ENCODE results near the gene SYNRG.

SYNRG gene

DNA sequence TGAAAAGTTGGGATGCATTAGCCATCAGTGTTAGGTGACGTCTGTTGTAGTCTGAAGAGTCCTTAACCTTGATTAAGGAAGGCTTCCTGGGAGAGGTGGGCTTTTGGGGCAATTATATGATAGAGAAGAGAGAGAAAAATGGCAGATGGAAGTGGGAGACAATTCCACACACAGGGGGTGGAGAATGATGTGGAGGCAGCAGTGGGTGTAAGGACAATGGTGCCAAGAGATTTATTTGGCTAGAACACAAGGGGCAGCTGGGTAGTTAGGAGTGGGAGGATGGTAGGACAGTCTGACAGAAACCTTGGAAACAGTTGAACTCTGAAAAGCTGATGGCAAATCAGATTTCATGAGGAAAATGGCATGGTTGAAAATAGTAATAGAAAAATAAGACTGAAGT lies 130.2 kb downstream of the SYNRG start:
- no peak for DNase-seq (ENCODE audit: low read depth in 2 of 2, low spot score in 1 of 2)

DNA sequence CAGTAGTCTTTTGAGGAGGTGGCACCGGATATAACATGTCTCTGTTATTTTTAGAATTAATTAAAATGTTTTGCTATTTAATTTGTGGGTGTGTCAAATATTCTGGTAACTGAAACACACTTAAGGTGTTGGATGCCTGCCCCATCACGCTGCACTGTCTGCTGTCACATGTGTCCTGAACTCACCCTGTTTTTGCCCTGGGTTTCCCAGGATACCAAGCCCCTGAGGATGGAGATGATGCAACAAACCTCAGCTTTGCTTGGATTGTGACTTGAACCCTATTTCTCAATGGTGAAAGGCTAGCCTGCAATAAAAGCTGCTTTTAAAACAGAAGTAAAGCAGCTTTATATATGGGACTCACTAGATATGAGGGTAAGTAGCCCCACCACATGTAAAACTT lies 131.0 kb downstream of the SYNRG start:
- DNase-seq (ENCODE audit: low read depth in 2 of 2, low spot score in 1 of 2): no peak

DNA sequence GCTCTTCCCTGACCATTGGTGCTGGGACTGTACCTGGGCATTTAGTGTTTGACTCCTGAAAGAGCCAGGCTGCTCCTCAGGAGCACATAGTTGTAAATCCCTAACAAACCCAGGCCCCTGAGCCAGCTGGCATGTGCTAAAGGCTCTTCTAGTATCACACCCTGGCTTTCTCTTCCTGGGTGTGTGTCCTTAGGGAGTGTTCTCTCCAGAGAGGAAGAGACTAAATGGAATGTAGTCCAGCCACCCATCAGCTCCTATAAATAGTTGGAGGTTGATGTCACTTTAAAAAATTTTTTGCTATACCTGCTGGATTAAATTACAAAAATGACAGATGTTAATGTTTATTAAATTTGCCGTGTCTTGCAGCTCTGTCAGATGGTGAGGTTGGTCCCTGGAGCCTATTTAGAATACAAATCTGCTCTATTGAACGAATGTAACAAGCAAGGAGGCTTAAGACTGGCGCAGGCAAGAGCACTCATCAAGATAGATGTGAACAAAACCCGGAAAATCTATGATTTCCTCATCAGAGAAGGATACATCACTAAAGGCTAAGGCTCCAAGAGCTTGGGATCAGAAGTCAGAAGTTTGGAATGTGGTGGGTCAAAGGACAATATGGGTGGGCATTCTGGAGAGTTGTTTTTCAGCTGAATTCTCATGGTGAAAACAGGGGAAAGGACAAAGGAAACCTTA lies 132.6 kb downstream of the SYNRG start:
- DNase-seq (ENCODE audit: low read depth in 2 of 2, low spot score in 1 of 2): no peak

DNA sequence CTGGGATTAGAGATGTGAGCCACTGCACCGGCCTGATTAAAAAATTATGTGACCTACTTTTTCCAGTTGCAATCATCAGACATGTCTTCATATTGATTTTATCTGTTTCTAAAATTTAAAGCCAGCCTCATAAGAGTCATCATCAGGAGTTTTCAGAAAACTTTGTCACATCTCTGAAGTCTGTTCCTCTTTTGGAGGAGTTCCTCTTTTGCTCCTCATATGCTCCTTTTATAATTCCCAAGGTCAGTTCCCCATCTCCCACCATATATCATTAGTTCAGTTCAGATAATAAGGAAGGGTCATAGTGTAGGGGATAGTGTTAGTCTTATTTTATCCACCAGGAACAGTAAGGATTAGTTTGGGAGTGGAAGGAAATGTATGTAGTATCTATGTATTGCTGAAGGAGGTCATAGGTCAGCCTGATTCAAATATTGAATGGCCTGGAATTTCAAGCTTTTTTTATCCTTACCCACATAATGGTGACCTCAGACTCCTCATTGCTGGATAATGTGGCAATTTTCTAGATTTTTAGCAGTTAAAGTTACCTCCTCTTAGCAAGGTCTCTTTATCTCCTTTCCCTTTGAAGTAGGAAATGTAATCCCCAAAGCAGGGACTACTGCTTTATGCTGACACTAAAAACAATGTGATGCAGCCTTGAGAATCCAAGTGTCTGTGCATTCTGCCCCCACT lies 133.3 kb downstream of the SYNRG start:
- DNase-seq (ENCODE audit: low read depth in 2 of 2, low spot score in 1 of 2): no peak

DNA sequence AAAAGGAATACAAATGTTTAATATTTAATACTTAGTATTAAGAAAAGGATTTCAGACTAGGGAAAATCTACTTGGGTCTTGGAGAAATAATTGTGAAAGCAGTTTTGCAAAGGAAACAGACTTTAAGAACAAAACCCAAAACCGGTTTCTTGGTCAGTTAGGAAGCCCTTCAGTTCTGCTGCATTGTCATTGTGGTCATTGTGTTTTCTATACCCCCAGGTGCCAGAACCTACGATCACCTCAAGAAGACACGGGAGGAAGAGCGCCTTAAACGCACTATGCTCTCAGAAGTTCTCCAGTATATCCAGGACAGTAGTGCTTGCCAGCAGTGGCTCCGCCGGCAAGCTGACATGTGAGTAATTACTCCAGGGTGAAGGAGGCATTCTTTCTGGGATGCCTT lies 139.0 kb downstream of the SYNRG start:
- DNase-seq (ENCODE audit: low read depth in 2 of 2, low spot score in 1 of 2): no peak

DNA sequence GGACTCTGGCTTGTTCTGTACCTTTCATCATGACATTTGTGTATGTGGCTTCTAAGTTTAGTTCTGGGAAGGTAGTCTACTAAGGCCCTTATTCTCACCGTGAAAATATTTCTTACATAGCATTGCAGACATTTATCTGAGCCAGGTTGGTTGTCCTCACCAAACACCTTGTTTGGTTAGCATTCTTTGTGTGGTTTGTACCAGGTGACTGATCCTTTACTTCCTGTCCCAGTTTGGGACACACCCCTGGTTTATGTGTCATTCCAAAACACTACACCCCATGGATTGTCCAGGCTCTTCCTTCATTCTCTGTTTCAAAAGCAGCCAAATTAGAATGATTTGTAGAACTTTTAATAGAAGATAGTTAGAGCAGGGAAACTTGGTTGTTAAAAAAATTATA lies 142.7 kb downstream of the SYNRG start:
- DNase-seq (ENCODE audit: low read depth in 2 of 2, low spot score in 1 of 2): no peak

DNA sequence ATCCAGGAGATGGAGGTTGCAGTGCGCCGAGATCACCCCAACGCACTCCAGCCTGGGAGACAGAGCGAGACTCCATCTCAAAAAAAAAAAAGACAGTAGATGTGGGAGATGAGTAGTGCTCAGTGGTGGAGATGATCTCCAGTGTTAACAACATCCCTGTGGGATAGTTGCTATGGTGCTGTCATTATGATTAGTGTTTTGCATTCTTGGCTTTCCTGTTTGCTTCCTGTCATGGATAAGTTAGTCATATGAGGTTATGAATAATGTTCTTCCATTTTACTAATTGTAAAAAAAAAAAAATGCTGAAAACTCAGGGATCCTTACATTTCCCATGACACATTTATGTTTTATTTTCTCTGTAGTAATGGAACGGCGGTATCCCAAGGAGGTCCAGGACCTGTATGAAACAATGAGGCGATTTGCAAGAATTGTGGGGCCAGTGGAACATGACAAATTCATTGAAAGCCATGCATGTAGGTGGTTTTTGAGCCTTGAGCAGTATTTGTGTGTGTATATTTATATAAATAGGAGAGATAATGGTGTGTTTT lies 144.1 kb downstream of the SYNRG start:
- DNase-seq (ENCODE audit: low read depth in 2 of 2, low spot score in 1 of 2): no peak
